ENCODE results near the gene URGCP.

URGCP gene

GRCh38 chr7:43921423-43921822, 15.0 kb upstream of the URGCP start:
- ATAC-seq (ENCODE audit: insufficient read depth, low read depth), result no peak
- TF ChIP-seq CTCF (IDR thresholded peaks at IDR 0.05; ENCODE audit: borderline replicate concordance, extremely low read depth, low read length, poor library complexity, severe bottlenecking), result no peak
- H3K4me3 ChIP-seq (ENCODE audit: low read depth in 1 of 2, low read length in 2 of 2), result no peak overlapping the region
- no peaks in the 10 kb centered on the region for H3K27me3 ChIP-seq (ENCODE audit: insufficient read depth, low read length, poor library complexity)
- H4K20me1 ChIP-seq (ENCODE audit: insufficient read depth, low read length), result no peaks in the 10 kb centered on the region; the same call in 1 of the 2 replicates
- H2AFZ ChIP-seq (ENCODE audit: low read depth, low read length), result no peak overlapping the region
- H3K27ac ChIP-seq (ENCODE audit: low read length), result no peak overlapping the region
- H3K4me2 ChIP-seq (ENCODE audit: insufficient read depth, low read length), result no peak overlapping the region
- no peak for DNase-seq
- no peak overlapping the region for H3K9ac ChIP-seq (ENCODE audit: low read depth, low read length)
- H3K4me1 ChIP-seq (ENCODE audit: insufficient read depth, low read length), result peaks cover 18% of the 10 kb centered on the region
- H3K9me3 ChIP-seq (ENCODE audit: insufficient read depth, low read length, severe bottlenecking), result no peaks in the 10 kb centered on the region
- H3K79me2 ChIP-seq (ENCODE audit: insufficient read depth, low read length), result peaks cover 15% of the 10 kb centered on the region
- peaks cover 11% of the 10 kb centered on the region for H3K36me3 ChIP-seq (ENCODE audit: insufficient read depth, low read length)

- no peaks in the 10 kb centered on the region for H3K4me1 ChIP-seq (ENCODE audit: insufficient read depth, low read length)
- peaks cover 11% of the 10 kb centered on the region for H3K36me3 ChIP-seq (ENCODE audit: insufficient read depth, low read length)
- H3K79me2 ChIP-seq (ENCODE audit: insufficient read depth, low read length), result peaks cover 4% of the 10 kb centered on the region; the same call in 1 of the 2 replicates
- no peaks in the 10 kb centered on the region for H3K27me3 ChIP-seq (ENCODE audit: insufficient read depth, low read length, poor library complexity)
- no peak overlapping the region for H3K27ac ChIP-seq (ENCODE audit: low read length)
- H3K9me3 ChIP-seq (ENCODE audit: insufficient read depth, low read length, severe bottlenecking), result peaks cover 2% of the 10 kb centered on the region
- H4K20me1 ChIP-seq (ENCODE audit: insufficient read depth, low read length), result no peaks in the 10 kb centered on the region; the same call in 1 of the 2 replicates
- no peak for TF ChIP-seq EZH2 (IDR thresholded peaks at IDR 0.05; ENCODE audit: borderline replicate concordance, low read depth, low read length, severe bottlenecking)
- TF ChIP-seq CTCF (IDR thresholded peaks at IDR 0.05; ENCODE audit: borderline replicate concordance, extremely low read depth, low read length, poor library complexity, severe bottlenecking), result no peak
- DNase-seq (no peak), ATAC-seq (ENCODE audit: insufficient read depth, low read depth) (no peak)
- no peak overlapping the region for H3K9ac ChIP-seq (ENCODE audit: low read depth, low read length)
- no peak overlapping the region for H3K4me3 ChIP-seq (ENCODE audit: low read depth in 1 of 2, low read length in 2 of 2)
- H3K4me2 ChIP-seq (ENCODE audit: insufficient read depth, low read length), result no peak overlapping the region
- no peak overlapping the region for H2AFZ ChIP-seq (ENCODE audit: low read depth, low read length)
Observed at GRCh38 chr7:43915907-43916306, 9.5 kb upstream of the URGCP start.

- Histone ChIP-seq H3K27ac (ENCODE audit: low read length) (no peak overlapping the region), H3K9ac (ENCODE audit: low read depth, low read length) (no peak overlapping the region), H2AFZ (ENCODE audit: low read depth, low read length) (no peak overlapping the region), H4K20me1 (ENCODE audit: insufficient read depth, low read length) (no peaks in the 10 kb centered on the region; the same call in 1 of the 2 replicates), H3K4me3 (ENCODE audit: low read depth in 1 of 2, low read length in 2 of 2) (no peak overlapping the region), H3K9me3 (ENCODE audit: insufficient read depth, low read length, severe bottlenecking) (peaks cover 2% of the 10 kb centered on the region), H3K79me2 (ENCODE audit: insufficient read depth, low read length) (peaks cover 4% of the 10 kb centered on the region; the same call in 1 of the 2 replicates), H3K4me1 (ENCODE audit: insufficient read depth, low read length) (no peaks in the 10 kb centered on the region), H3K36me3 (ENCODE audit: insufficient read depth, low read length) (peaks cover 9% of the 10 kb centered on the region), H3K27me3 (ENCODE audit: insufficient read depth, low read length, poor library complexity) (no peaks in the 10 kb centered on the region), H3K4me2 (ENCODE audit: insufficient read depth, low read length) (no peak overlapping the region)
- ATAC-seq (ENCODE audit: insufficient read depth, low read depth) (no peak), DNase-seq (no peak)
- TF ChIP-seq EZH2 (IDR thresholded peaks at IDR 0.05; ENCODE audit: borderline replicate concordance, low read depth, low read length, severe bottlenecking) (no peak), CTCF (IDR thresholded peaks at IDR 0.05; ENCODE audit: borderline replicate concordance, extremely low read depth, low read length, poor library complexity, severe bottlenecking) (no peak)
Observed at GRCh38 chr7:43914795-43915194, 8.4 kb upstream of the URGCP start.

- Histone ChIP-seq H3K4me3 (ENCODE audit: low read depth in 1 of 2, low read length in 2 of 2) (peak overlapping the region; percentile 64 to 70; a peak in 3 of 4 replicates), H4K20me1 (ENCODE audit: insufficient read depth, low read length) (peaks cover 27% of the 10 kb centered on the region; the same call in 1 of the 2 replicates), H2AFZ (ENCODE audit: low read depth, low read length) (peak overlapping the region; percentile 76), H3K4me1 (ENCODE audit: insufficient read depth, low read length) (peaks cover 31% of the 10 kb centered on the region), H3K36me3 (ENCODE audit: insufficient read depth, low read length) (no peaks in the 10 kb centered on the region), H3K4me2 (ENCODE audit: insufficient read depth, low read length) (peak overlapping the region; percentile 67), H3K27me3 (ENCODE audit: insufficient read depth, low read length, poor library complexity) (no peaks in the 10 kb centered on the region), H3K79me2 (ENCODE audit: insufficient read depth, low read length) (peaks cover 54% of the 10 kb centered on the region), H3K9me3 (ENCODE audit: insufficient read depth, low read length, severe bottlenecking) (no peaks in the 10 kb centered on the region), H3K9ac (ENCODE audit: low read depth, low read length) (peak overlapping the region; percentile 74), H3K27ac (ENCODE audit: low read length) (peak overlapping the region; percentile 73)
- DNase-seq (peak; percentile 44), ATAC-seq (ENCODE audit: insufficient read depth, low read depth) (peak; percentile 61)
- no peak for TF ChIP-seq CTCF (IDR thresholded peaks at IDR 0.05; ENCODE audit: borderline replicate concordance, extremely low read depth, low read length, poor library complexity, severe bottlenecking)
- no peak for TF ChIP-seq EZH2 (IDR thresholded peaks at IDR 0.05; ENCODE audit: borderline replicate concordance, low read depth, low read length, severe bottlenecking)
Observed at GRCh38 chr7:43905956-43906330, 453 bp downstream of the URGCP start.
